Activated naive CD8-positive, alpha-beta T cell treated with anti-CD3 and anti-CD28 coated beads, Interleukin-2, amount 50 U/mL, for 24 hours (primary cell): ENCODE data around the gene BLMH.
A peak's percentile ranks its signal among the peaks of the same experiment; 100 is the strongest.
"Not testable (repeated sequence)": the region's sequence is repeated elsewhere in the genome, so short reads cannot be mapped to it uniquely, and the experiment has no call there.

ENCODE experiments used
- ATAC-seq: fragments of 150-1000 bp; cut with Tn5 transposase; one replicate; pipeline ENCODE4 v1.10.0; 2021
- DNase-seq: peaks from one replicate; pipeline ENCODE4 v3.0.0; 2021
- H3K27ac Mint-ChIP-seq: one replicate; pipeline ENCODE4 v1.8.0; 2021; ENCODE audit warnings: mild to moderate bottlenecking, mixed read lengths
- H3K27me3 Mint-ChIP-seq: one replicate; pipeline ENCODE4 v1.8.0; 2021; ENCODE audit warnings: mixed read lengths
- H3K36me3 Mint-ChIP-seq: one replicate; pipeline ENCODE4 v1.8.0; 2021; ENCODE audit warnings: low read depth, mixed read lengths
- H3K4me1 Mint-ChIP-seq: one replicate; pipeline ENCODE4 v1.8.0; 2021; ENCODE audit warnings: mixed read lengths
- H3K4me3 Mint-ChIP-seq: one replicate; pipeline ENCODE4 v1.8.0; 2021; ENCODE audit warnings: mild to moderate bottlenecking, moderate library complexity, mixed read lengths
- H3K9me3 Mint-ChIP-seq: one replicate; pipeline ENCODE4 v1.8.0; 2021; ENCODE audit warnings: mixed read lengths

Gene BLMH

DNA sequence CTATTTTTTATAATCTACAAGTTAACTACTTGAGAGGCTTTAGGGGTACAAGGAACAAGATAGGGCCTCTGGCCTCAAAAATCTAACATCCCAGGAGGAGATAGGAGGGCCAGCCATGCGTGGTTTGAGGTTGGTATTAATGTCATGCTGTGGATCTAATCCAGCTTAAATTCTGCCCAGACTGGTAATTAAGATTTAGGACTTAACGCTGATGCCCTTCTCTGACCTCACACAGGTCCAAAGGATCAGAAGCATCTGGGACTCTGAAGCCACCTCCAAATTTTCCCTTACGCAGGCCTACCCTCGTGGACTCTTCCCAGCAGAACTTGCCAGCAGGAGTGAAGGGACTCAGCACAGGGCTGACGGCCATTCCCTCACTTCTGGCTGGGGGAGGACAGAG, 71.3 kb downstream of the BLMH start:
- no peak overlapping the region for H3K27ac Mint-ChIP-seq
- DNase-seq (no peak), ATAC-seq (no peak)
- H3K27me3 Mint-ChIP-seq = no peaks in the 10 kb centered on the region
- no peak overlapping the region for H3K4me3 Mint-ChIP-seq
- H3K36me3 Mint-ChIP-seq = no peaks in the 10 kb centered on the region
- no peaks in the 10 kb centered on the region for H3K9me3 Mint-ChIP-seq
- no peaks in the 10 kb centered on the region for H3K4me1 Mint-ChIP-seq

DNA sequence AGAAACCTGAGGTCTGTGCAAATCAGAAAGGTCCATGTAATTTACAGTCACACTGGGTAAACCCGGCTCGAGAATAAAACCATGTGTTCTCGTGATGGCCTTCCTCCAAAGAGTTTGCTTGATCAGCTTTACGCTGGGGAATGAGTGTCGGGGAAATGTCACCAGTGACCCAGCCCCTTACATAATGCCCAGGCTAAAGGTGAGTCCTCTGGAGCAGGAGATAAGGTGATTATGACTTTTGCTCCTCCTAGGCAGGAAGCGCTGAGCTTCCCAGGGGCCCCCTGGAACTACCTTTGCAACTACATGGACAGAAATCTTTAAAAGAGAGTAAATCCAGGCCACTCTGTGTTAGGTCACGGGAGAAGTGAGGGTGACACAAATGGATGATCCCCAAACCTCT, 71.9 kb downstream of the BLMH start:
- Mint-ChIP-seq H3K27ac (no peak overlapping the region), H3K4me1 (no peaks in the 10 kb centered on the region), H3K9me3 (no peaks in the 10 kb centered on the region), H3K36me3 (no peaks in the 10 kb centered on the region), H3K27me3 (no peaks in the 10 kb centered on the region), H3K4me3 (no peak overlapping the region)
- ATAC-seq (no peak), DNase-seq (no peak)

DNA sequence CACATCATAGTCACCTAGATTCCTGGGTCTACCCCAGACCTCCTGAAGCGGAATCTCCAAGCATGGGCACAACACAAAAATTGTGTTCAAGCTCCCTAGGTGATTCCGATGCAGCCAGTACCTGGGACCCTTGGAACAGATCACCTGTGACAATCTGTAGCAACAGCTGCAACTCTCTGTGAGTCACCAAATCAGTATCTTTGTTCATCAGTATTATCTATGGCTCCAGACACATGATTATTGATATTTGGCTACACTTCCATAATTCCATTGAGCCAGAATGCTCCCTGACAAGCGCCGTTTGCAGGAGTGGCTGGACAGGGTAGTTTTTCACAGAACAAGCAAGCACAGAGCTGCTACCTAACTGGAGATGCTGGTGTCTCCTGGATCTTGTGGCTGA, 72.4 kb downstream of the BLMH start:
- H3K4me1 Mint-ChIP-seq = no peaks in the 10 kb centered on the region
- DNase-seq (no peak), ATAC-seq (no peak)
- H3K9me3 Mint-ChIP-seq = no peaks in the 10 kb centered on the region
- no peaks in the 10 kb centered on the region for H3K27me3 Mint-ChIP-seq
- no peak overlapping the region for H3K4me3 Mint-ChIP-seq
- no peaks in the 10 kb centered on the region for H3K36me3 Mint-ChIP-seq
- no peak overlapping the region for H3K27ac Mint-ChIP-seq

DNA sequence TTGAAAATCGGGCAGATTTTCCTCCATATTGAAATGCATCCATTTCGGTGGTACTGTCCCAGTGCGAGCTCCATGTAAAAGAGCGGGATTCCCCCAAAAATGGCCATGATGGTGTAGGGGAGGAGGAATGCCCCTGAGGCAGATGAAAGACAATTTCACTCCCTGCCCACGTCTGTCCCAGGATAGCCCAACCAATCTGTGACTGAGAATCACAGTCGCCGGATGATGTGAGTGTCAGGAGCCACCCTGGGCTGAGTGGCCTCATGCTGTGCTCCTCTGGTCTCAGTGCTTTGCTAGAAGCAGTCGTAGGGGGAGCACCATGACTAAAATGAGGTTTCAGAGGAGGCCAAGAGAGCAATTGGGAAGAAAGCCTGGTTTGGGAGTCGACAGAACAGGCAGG, 72.9 kb downstream of the BLMH start:
- DNase-seq = no peak
- peak; percentile 49 for ATAC-seq
- no peaks in the 10 kb centered on the region for H3K36me3 Mint-ChIP-seq
- no peaks in the 10 kb centered on the region for H3K9me3 Mint-ChIP-seq
- no peaks in the 10 kb centered on the region for H3K27me3 Mint-ChIP-seq
- H3K4me3 Mint-ChIP-seq = no peak overlapping the region
- no peak overlapping the region for H3K27ac Mint-ChIP-seq
- no peaks in the 10 kb centered on the region for H3K4me1 Mint-ChIP-seq

DNA sequence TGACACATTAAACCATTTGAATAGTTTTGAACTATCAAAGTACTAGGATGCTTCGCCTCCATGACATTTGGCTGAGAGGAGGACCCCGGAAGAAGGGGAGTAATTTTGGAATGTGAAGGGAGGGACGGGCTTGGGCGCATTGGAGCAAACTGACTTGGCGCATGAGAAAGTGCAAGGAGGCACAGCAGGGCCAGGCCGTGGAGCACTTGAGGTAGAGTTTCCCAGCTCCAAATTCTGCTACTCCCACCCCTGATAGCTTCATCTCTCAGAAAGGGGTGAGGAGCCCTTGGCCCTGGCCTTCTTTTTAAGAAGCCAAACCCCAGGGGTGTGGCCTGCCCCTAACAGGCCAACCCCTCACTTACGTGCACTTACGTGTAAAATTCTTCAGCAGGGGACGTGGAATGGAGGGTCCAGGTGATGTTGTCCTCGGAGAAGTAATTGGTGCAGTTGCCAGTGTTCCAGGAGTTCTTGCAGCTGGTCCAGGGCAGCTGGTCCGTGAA, 73.9 kb downstream of the BLMH start:
- Mint-ChIP-seq H3K9me3 (no peaks in the 10 kb centered on the region), H3K27ac (no peak overlapping the region), H3K27me3 (no peaks in the 10 kb centered on the region), H3K36me3 (no peaks in the 10 kb centered on the region), H3K4me1 (no peaks in the 10 kb centered on the region), H3K4me3 (no peak overlapping the region)
- DNase-seq (no peak), ATAC-seq (no peak)

DNA sequence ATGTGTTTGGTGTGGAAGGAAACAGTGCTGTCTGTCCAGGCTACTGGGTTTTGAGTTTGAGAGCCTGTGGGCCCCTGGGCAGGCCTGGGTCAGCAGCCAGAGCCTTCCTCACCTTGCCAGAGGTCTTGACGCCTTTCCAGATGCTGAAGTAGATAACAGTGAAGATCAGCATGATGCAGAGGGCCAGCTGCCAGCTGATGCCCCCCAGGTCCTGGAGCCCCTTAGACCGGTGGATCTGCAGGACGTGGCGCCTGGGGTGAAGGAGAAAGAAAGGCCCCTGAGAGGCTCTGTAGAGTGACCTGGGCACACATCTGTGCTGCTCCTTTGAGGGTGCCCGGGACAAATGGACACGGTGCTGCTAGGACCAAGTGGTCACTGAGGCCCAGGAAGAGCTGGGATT, 74.7 kb downstream of the BLMH start:
- Mint-ChIP-seq H3K4me1 (no peaks in the 10 kb centered on the region), H3K27me3 (no peaks in the 10 kb centered on the region), H3K27ac (no peak overlapping the region), H3K36me3 (no peaks in the 10 kb centered on the region), H3K4me3 (no peak overlapping the region), H3K9me3 (no peaks in the 10 kb centered on the region)
- DNase-seq (no peak), ATAC-seq (no peak)

DNA sequence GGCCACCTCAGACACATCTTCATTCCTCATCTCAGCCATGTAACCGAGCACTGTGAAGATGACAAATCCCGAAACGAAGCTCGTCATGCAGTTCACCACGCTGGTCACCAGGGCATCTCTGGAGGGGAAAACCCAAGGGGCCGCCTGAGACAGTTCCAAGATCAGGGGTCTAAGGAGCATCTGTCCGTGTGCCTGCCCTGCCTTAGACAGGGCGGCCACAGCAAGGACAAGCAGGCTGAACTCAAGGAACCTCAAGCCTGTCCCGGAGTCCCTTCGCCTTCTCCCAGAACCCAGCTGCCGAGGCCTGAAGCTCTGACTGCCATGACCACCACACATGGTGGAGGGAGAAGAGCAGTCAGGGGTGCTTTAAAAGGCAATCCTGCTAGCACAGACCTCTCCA, 79.0 kb downstream of the BLMH start:
- peaks cover 3% of the 10 kb centered on the region for H3K27me3 Mint-ChIP-seq
- peaks cover 9% of the 10 kb centered on the region for H3K4me1 Mint-ChIP-seq
- DNase-seq (no peak), ATAC-seq (peak; percentile 45)
- H3K9me3 Mint-ChIP-seq = no peaks in the 10 kb centered on the region
- no peaks in the 10 kb centered on the region for H3K36me3 Mint-ChIP-seq
- no peak overlapping the region for H3K27ac Mint-ChIP-seq
- no peak overlapping the region for H3K4me3 Mint-ChIP-seq

DNA sequence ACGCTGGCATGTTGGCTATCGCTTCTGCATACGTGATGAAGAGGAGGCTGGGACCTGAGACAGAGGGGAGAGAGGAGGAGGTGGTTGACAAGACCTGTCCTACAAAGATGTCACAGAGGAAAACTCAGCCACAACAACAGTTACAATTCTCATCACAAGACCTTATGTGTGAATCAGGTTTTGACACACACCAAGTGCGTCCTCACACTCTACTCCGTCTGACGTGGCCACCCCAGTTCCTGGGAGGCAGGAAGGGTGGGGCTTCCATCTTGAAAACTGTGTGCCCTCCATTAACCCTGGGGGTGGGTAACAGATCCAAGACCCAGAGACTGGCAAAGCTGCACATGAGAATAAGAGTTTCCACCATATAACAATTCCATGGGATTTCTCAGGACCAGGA, 80.4 kb downstream of the BLMH start:
- H3K36me3 Mint-ChIP-seq = no peaks in the 10 kb centered on the region
- H3K4me1 Mint-ChIP-seq = peaks cover 11% of the 10 kb centered on the region
- peaks cover 8% of the 10 kb centered on the region for H3K27me3 Mint-ChIP-seq
- H3K4me3 Mint-ChIP-seq = no peak overlapping the region
- no peak overlapping the region for H3K27ac Mint-ChIP-seq
- ATAC-seq = no peak
- no peaks in the 10 kb centered on the region for H3K9me3 Mint-ChIP-seq
- DNase-seq = no peak

DNA sequence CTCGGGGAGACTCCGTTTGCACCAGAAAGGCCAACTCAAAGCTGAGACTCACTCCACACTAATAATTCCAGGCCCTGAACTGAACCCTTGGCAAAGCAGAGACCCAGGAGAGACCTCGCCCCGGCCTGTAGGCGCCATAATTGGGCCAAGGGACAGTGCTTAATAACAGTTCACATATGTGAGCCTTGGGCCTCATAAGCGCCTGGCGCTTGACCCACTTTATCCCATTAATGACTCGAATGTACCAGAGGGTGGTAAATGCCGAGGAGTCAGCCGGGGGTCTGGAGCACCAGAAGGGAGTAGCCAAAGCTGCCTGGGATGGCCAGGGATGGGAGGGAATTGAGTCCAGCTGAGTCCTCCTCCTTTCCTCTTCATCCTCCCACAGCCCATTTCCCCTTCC, 80.8 kb downstream of the BLMH start:
- Mint-ChIP-seq H3K4me3 (no peak overlapping the region), H3K4me1 (peaks cover 11% of the 10 kb centered on the region), H3K9me3 (no peaks in the 10 kb centered on the region), H3K27me3 (peaks cover 8% of the 10 kb centered on the region), H3K27ac (no peak overlapping the region), H3K36me3 (no peaks in the 10 kb centered on the region)
- DNase-seq (no peak), ATAC-seq (no peak)

DNA sequence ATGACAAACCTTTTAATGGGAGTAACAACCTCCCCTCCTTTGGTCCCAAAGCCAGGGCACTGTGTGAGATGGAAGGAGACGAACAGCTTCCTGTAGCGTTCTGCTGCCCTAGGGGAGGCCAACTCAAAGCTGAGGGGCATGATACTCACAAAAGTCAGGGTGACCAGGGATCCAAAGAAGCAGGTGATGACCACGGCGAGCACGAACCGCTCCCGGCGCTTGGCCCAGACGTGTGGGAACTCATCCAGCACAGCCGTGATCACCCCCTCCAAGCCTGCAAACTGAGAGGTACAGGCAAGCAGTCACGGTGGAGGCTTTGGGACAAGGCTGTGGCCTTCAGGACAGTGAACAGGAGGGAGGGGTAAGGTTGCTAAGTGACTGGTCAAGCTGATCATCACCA, 81.4 kb downstream of the BLMH start:
- H3K27ac Mint-ChIP-seq = no peak overlapping the region
- peaks cover 11% of the 10 kb centered on the region for H3K4me1 Mint-ChIP-seq
- peaks cover 10% of the 10 kb centered on the region for H3K27me3 Mint-ChIP-seq
- no peak for ATAC-seq
- H3K4me3 Mint-ChIP-seq = no peak overlapping the region
- no peaks in the 10 kb centered on the region for H3K9me3 Mint-ChIP-seq
- no peak for DNase-seq
- no peaks in the 10 kb centered on the region for H3K36me3 Mint-ChIP-seq

DNA sequence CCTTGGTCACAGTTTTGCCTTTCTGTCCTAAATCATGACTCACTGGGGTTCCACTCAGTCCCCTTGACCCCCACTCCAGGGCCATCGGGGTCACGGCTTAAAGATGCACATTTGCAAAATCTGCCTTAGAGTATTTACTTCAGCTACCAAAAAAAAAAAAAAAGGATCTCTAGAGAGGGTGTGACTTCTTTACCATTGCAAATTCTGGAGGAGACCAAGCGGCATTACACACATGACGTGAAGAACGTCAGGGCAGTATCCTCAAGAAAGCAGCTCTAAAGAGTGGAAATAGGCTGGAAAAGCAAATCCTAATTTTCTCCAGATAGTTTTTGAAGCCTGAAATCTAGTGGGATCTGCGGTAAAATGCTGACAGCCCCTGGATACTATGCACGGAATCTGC, 81.8 kb downstream of the BLMH start:
- no peak for ATAC-seq
- H3K9me3 Mint-ChIP-seq = no peaks in the 10 kb centered on the region
- no peak overlapping the region for H3K4me3 Mint-ChIP-seq
- H3K27me3 Mint-ChIP-seq = peaks cover 10% of the 10 kb centered on the region
- no peak overlapping the region for H3K27ac Mint-ChIP-seq
- DNase-seq = no peak
- H3K36me3 Mint-ChIP-seq = no peaks in the 10 kb centered on the region
- H3K4me1 Mint-ChIP-seq = peaks cover 11% of the 10 kb centered on the region

DNA sequence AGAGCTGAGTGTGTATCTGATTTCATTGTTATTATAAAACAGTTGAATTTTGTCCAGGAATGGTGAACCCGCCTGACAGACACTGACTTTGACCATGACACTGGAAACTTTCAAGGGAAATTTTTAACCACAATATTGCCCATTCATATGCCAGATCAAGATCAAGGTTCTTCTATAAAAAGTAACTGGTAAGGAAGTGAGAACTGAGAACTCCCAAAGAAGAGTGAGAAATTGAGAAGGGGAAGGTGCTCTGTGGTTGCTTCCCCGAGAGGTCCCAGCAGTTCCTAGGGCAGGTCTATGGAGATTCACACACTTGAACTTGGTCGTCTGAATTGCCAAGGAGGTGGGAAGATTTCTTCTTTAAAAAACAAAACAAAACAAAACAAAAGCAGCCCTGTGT, 83.5 kb downstream of the BLMH start:
- DNase-seq (no peak), ATAC-seq (no peak)
- H3K27ac Mint-ChIP-seq = no peak overlapping the region
- H3K4me3 Mint-ChIP-seq = no peak overlapping the region
- no peaks in the 10 kb centered on the region for H3K9me3 Mint-ChIP-seq
- H3K36me3 Mint-ChIP-seq = no peaks in the 10 kb centered on the region
- H3K27me3 Mint-ChIP-seq = peaks cover 10% of the 10 kb centered on the region
- peaks cover 11% of the 10 kb centered on the region for H3K4me1 Mint-ChIP-seq

DNA sequence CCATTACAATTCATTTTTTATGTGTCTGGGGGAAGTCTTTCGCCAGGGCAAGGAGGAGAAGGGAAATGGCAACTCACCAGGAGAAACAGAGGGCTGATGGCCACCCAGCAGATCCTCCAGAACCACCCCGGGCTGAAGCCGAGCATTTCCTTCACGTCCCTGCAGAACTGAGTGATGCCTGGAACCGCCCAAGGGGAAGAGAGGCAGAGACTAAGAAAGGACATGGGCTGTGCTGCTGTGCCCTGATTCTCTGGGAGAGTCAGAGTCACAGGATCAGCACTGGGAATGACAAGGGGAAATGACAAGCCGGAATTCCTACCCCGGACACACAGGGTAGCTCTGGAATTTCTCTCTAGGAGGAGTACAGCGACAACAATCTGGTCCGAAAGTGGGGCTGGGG, 84.1 kb downstream of the BLMH start:
- H3K4me3 Mint-ChIP-seq = no peak overlapping the region
- H3K27me3 Mint-ChIP-seq = peaks cover 10% of the 10 kb centered on the region
- no peak for ATAC-seq
- no peaks in the 10 kb centered on the region for H3K36me3 Mint-ChIP-seq
- peaks cover 11% of the 10 kb centered on the region for H3K4me1 Mint-ChIP-seq
- H3K9me3 Mint-ChIP-seq = no peaks in the 10 kb centered on the region
- DNase-seq = no peak
- no peak overlapping the region for H3K27ac Mint-ChIP-seq

DNA sequence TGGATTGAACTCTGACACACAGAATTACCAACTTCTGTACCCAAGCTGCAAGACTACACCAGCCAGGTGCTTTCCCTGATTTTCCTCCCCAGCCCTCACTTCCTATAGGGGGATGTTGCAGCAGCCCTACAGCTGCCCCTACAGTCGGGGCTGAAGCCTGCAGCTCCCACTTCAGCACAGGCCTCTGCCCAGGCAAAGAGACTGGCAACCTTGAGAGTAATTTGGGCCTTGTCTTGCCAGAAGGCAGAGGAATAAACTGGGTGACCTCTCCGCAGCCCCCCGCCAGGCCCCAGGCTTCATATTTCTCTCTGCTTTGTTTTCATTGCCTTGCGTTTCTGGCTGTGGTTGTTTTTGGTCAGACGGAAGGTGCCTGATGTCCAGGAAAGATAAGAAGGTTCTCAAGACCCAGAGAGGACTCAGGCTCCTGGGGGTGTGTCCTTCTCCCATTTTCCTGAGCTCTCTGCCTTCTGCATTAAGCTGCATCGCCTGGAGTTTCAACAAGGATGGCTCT, 88.2 kb downstream of the BLMH start:
- no peak overlapping the region for H3K27ac Mint-ChIP-seq
- H3K36me3 Mint-ChIP-seq = no peaks in the 10 kb centered on the region
- peaks cover 25% of the 10 kb centered on the region for H3K27me3 Mint-ChIP-seq
- H3K9me3 Mint-ChIP-seq = no peaks in the 10 kb centered on the region
- H3K4me1 Mint-ChIP-seq = peaks cover 9% of the 10 kb centered on the region
- no peak for ATAC-seq
- no peak overlapping the region for H3K4me3 Mint-ChIP-seq
- no peak for DNase-seq

DNA sequence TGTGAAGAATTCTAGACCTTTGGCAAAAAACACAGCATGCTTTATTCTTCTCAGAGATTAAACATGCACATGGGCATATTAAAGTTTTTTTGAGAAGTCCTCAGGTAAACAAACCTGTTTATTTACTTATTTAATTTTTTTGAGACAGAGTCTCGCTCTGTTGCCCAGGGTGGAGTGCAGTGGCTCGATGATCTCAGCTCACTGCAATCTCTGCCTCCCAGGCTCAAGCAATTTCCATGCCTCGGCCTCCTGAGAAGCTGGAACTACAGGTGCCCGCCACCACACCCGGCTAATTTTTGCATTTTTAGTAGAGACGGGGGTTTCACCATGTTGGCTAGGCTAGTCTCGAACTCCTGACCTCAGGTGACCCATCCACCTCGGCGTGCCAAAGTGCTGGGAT, 91.1 kb downstream of the BLMH start:
- not testable (repeated sequence) for H3K36me3 Mint-ChIP-seq, DNase-seq, H3K4me1 Mint-ChIP-seq, H3K4me3 Mint-ChIP-seq, H3K9me3 Mint-ChIP-seq, ATAC-seq, H3K27ac Mint-ChIP-seq
- H3K27me3 Mint-ChIP-seq = peaks cover 17% of the 10 kb centered on the region

DNA sequence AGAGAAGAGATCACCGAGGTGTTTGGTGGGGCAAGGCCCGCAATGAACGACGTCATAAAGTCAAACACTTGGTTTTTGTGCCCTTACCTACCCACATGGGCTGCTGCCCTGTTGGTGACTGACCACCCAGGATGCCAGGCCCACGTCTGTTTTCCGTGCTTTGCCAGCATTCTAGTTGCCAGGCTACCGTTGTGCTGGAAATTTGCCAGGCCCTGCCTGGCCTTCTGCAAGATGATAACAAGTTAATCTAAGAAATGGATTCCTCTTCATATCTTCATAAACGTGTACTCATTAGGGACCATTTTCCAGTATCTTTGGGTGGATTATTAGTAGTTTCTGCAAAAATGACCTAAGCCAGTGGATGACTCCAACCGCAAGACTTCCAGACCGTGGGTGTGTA, 91.6 kb downstream of the BLMH start:
- Mint-ChIP-seq H3K4me1 (no peaks in the 10 kb centered on the region), H3K4me3 (no peak overlapping the region), H3K27me3 (peaks cover 15% of the 10 kb centered on the region), H3K36me3 (no peaks in the 10 kb centered on the region), H3K9me3 (no peaks in the 10 kb centered on the region), H3K27ac (no peak overlapping the region)
- no peak for ATAC-seq
- no peak for DNase-seq
